Subcutaneous abdominal adipose tissue (tissue), 5 donors: ENCODE results near the gene KLHL2.
"Not testable (repeated sequence)": the region's sequence is repeated elsewhere in the genome, so short reads cannot be mapped to it uniquely, and the experiment has no call there.

Experiments
- H3K27ac ChIP-seq: one replicate; pipeline ENCODE4 v1.7.0; 2013; ENCODE audit warnings: low read depth, mild to moderate bottlenecking, inconsistent platforms, low read length, moderate library complexity
- H3K27me3 ChIP-seq, 5 donors: one replicate each; pipeline ENCODE4 v1.7.0; 2013; ENCODE audit warnings: low read length in 5 of 5, inconsistent platforms in 1 of 5; ENCODE audit not compliant: control insufficient read depth in 5 of 5, insufficient read depth in 4 of 5
- H3K36me3 ChIP-seq, 5 donors: one replicate each; pipeline ENCODE4 v1.7.0; 2013; ENCODE audit warnings: low read length in 5 of 5; ENCODE audit not compliant: control insufficient read depth in 5 of 5, insufficient read depth in 5 of 5
- H3K4me1 ChIP-seq, 5 donors: one replicate each; pipeline ENCODE4 v1.7.0; 2013; ENCODE audit warnings: low read length in 5 of 5, mild to moderate bottlenecking in 3 of 5, moderate library complexity in 1 of 5; ENCODE audit not compliant: control insufficient read depth in 5 of 5, insufficient read depth in 5 of 5
- H3K4me3 ChIP-seq, 5 donors: one replicate each; pipeline ENCODE4 v1.7.0; 2013; ENCODE audit warnings: low read length in 5 of 5, low read depth in 1 of 5
- H3K9ac ChIP-seq, 5 donors: one replicate each; pipeline ENCODE4 v1.7.0; 2013; ENCODE audit warnings: low read length in 5 of 5, mild to moderate bottlenecking in 4 of 5, moderate library complexity in 3 of 5
- H3K9me3 ChIP-seq, 5 donors: one replicate each; pipeline ENCODE4 v1.7.0; 2013; ENCODE audit warnings: low read length in 5 of 5; ENCODE audit not compliant: control insufficient read depth in 5 of 5
- donor health status: healthy.
- donor health status: healthy.
- donor health status: healthy.
- donor health status: healthy.
- donor health status: healthy.

KLHL2 gene

DNA sequence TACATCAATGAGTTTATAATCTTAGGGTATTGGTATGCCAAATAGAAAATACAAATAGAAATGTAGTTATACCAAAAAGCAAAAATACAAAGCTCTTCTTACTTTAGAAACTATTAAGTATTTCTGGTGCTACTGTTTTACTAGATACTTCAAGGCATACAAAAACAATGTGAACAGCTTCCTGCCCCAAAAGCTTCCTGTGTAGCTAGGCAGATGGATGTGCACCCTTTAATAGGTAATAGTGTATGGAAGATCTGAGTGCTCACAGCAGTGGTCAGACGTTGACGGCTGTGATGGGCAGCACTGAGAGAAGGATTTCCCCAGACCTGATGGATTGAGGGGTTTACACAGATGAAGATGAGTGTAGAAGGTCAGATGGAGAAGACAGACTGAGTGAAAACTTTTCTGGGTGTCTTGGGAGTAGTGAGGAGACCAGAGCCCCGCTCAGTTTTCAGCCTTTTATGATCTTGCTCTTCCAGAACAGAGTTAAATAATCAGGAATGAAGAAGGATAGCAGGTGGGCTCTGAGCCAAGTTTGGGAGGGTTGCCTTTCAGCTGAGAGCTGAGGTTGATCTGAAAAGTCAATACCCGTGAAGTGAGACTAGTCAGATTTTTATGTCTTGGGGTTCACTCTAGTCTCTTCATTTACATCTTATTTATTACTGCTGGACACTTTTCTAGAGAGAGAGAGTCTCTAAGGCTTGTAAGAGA lies 22.3 kb downstream of the KLHL2 start:
- not testable (repeated sequence) for H3K9ac ChIP-seq, H3K4me3 ChIP-seq, H3K27me3 ChIP-seq, H3K36me3 ChIP-seq, H3K27ac ChIP-seq, H3K4me1 ChIP-seq, H3K9me3 ChIP-seq

DNA sequence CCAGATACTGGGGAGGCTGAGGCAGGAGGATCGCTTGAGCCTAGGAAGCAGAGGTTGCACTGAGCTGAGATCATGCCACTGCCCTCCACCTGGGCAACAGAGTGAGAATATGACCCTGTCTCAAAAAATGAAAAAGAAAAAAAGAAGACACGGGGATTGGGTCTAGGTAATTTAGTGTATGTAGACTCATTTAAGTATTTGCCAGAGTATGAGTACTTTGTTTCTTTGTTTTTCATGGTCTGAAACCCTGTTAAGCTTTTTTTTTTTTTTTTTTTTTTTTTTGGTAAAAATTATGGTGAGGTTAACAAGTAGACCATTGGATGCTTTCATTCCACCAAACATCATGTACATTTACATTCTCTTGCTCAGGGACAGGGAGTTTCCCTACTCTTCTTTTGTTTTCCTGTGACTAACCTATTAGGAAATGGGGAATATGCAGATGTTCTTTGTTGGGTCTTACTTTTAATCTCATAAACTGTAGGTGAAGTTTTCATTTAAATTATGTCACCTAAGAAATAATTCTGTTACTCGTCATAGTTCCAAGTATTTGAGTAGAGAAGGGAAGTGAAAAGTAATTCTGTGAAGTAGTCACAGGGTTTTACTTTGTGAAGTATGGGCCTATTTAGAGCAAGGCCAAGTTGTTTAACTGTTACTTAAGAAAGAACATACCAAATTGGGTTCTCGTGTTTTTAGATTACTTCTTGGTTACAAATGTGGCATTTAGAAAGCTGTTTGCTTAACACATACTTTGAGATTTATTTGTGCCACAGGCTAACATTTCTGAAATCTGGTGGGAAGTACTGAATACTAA lies 25.5 kb downstream of the KLHL2 start:
- H3K27ac ChIP-seq, H3K4me3 ChIP-seq, H3K9ac ChIP-seq, H3K36me3 ChIP-seq, H3K9me3 ChIP-seq, H3K27me3 ChIP-seq, H3K4me1 ChIP-seq: not testable (repeated sequence)

DNA sequence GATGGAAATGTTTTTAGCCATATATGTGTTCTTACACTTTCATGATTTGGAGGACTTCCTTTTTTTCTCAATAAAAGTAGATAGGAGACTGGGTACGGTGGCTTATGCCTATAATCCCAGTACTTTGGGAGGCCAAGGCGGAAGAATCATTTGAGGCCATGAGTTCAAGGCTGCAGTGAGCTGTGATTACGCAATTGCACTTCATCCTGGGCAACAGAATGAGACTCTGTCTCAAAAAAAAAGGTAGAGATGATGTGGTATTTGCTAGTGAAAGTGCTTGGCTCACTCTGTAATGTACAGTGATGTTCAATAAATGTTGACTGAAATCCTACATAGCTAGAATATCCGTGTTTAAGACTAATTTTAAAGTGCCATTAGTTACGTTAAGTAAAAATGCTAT lies 27.4 kb downstream of the KLHL2 start:
- H3K27ac ChIP-seq = no peak overlapping the region
- H3K4me3 ChIP-seq = no peak overlapping the region
- H3K4me1 ChIP-seq = peaks cover 0 to 2% (median 0%) of the 10 kb centered on the region in 5 donors
- H3K9ac ChIP-seq = no peak overlapping the region
- peaks cover 0 to 7% (median 0%) of the 10 kb centered on the region in 5 donors for H3K36me3 ChIP-seq
- no peaks in the 10 kb centered on the region for H3K27me3 ChIP-seq
- H3K9me3 ChIP-seq = no peaks in the 10 kb centered on the region

DNA sequence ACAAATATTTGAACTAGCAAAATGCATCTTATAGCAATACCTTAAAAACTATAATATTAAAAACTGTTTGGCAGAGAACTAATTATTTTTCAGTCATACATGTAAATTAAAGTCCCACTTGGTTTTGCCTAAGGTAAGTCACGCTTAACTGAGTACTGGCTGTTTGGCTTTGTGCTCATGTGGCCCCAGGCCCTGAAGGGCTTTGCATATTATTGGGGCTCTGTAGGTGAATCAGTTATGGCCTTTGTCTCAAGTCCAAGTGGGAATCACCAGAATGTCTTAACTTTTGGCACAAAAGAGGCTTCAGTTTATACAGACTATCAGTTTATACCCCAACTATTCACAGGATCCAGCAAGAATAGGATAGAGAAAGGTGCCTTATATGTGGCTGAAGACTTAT lies 29.5 kb downstream of the KLHL2 start:
- H3K9ac ChIP-seq, H3K4me1 ChIP-seq, H3K9me3 ChIP-seq, H3K36me3 ChIP-seq, H3K4me3 ChIP-seq, H3K27ac ChIP-seq, H3K27me3 ChIP-seq: not testable (repeated sequence)

DNA sequence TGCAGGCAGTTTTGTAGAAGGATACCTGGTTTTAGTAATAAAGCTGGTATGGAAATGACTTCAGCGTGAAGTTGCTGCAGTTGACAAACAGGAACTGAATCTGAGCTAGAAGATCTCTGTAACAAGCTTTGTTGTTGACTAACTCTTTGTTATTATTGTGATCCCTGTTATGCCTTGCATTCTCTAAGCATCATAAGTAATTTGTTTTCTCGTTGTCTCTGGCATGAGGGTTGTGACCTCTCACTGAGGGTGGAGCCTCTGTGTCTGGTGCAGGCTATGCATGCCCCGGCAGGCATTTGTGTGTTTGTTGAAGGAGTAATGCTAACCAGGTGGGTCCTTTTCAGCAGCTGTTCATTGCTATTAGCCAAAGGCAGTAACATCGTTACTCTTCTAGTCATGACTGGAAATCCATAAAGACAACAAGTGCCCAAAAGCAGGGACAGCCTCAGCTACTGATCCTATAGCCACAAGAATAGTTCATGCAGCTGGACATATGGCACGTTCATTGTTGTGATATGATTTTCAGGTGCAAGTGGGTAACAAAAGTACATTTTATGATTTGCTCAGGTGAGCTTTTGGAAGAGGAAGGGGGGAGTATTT lies 30.8 kb downstream of the KLHL2 start:
- H3K27ac ChIP-seq, H3K9ac ChIP-seq: not testable (repeated sequence)

DNA sequence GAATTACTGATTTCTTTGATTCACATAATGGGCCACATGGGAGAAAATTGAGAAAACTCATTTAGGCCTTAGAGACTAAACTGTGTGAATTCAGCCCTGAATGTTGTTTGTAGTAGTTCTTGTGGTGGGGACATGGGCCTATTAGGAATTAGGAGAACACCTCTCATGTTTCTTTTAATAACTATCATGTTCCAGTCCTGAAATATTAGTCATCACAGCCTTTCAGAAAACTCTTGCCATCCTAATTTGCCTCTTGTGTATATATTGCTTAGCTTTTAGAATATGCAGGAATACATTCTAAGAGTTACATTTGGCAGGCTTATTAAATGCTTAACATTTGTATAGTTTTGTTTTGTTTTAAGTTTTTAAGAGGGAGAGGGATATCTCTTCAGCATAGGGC lies 33.4 kb downstream of the KLHL2 start:
- H3K9me3 ChIP-seq, H3K27me3 ChIP-seq: not testable (repeated sequence)

More for the DNA sequence above, 30.8 kb downstream of the KLHL2 start:
- not testable (repeated sequence) for H3K9me3 ChIP-seq, H3K36me3 ChIP-seq, H3K4me1 ChIP-seq, H3K4me3 ChIP-seq, H3K27me3 ChIP-seq

DNA sequence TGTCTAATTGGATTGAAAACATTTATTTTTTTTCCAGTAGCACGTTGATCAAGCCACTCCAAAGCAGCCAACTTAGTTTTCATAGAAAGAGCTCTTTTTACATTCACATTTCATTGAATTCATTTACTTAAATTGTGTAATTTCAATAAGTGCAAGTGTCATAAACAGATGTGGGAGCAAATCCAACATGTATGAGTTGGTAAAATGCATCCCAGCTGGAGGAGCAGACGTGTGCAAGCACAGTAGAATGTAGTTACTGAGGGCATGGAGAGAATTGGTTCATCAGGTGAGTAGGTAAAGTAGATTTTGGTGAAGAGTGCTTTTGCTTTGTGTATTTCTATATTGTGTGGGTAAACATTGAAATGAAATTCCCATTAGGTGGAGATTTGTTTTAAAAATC lies 36.8 kb downstream of the KLHL2 start:
- not testable (repeated sequence) for H3K27me3 ChIP-seq, H3K9me3 ChIP-seq, H3K27ac ChIP-seq, H3K4me3 ChIP-seq, H3K4me1 ChIP-seq, H3K9ac ChIP-seq, H3K36me3 ChIP-seq

More for the DNA sequence above, 33.4 kb downstream of the KLHL2 start:
- H3K4me3 ChIP-seq, H3K9ac ChIP-seq, H3K36me3 ChIP-seq, H3K4me1 ChIP-seq, H3K27ac ChIP-seq: not testable (repeated sequence)

DNA sequence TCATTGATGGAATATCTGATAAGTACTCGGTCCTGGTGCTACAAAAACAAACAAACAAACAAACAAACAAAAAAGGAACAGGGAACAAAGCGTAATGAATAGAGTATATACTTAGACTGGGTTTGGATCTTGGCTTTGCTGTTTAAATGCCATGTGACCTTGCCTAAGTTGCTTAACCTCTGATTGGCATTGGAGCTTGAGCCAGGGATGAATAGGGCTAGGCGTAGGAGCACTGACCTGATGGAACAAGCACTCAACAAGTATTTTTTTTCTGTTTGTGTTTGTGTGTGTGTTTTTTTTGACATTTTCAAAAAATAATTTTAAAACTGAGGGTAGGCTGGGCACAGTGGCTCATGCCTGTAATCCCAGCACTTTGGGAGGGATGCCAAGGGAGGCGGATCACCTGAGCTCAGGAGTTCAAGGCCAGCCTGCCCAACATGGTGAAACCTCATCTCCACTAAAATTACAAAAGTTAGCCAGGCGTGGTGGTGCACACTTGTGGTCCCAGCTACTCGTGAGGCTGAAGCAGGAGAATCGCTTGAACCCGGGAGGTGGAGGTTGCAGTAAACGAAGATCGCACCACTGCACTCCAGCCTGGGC lies 37.3 kb downstream of the KLHL2 start:
- not testable (repeated sequence) for H3K27ac ChIP-seq, H3K9ac ChIP-seq, H3K9me3 ChIP-seq, H3K4me3 ChIP-seq, H3K4me1 ChIP-seq, H3K36me3 ChIP-seq, H3K27me3 ChIP-seq

DNA sequence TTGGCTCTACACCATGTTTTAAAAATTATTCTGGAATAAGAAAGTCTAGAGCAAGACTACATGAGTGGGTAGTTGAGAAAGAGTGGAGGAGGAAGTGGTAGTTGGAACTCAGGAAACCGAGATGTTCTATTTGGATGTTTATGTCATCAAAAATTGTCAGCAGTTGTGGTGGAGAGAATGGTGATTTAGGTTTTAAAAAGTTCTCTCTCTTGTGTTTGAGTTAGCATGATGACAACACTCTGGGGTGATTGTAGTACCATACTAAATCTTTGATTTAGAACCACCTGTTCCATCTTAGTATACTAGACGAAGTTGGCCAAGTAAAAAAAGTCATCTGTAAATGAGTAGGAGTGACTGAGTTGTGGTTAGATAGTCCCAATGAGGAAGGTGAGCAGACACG lies 40.7 kb downstream of the KLHL2 start:
- Histone ChIP-seq H3K4me1 (peaks cover 0 to 2% (median 0%) of the 10 kb centered on the region in 5 donors), H3K4me3 (no peak overlapping the region), H3K27ac (no peak overlapping the region), H3K36me3 (no peaks in the 10 kb centered on the region), H3K9me3 (no peaks in the 10 kb centered on the region), H3K9ac (no peak overlapping the region), H3K27me3 (no peaks in the 10 kb centered on the region)

DNA sequence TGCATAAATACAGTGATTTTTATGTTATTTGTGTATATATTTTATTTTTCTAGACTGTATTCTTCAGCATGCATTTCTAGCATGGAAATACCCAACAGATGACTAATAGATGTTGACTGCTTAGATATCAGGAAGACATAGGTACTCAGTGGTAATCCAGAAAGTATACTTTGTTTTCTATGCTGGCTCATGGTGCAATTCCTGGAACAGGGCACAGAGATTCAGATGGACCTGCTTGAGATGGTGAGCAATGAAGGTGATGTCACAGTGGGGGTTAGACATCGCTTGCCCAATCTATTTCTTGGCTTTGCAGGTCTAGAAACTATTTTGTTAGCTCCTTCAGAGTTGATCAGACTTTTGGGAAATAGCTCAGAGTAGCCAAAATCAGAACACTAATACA lies 41.5 kb downstream of the KLHL2 start:
- not testable (repeated sequence) for H3K27me3 ChIP-seq, H3K27ac ChIP-seq

More for the DNA sequence above, 41.5 kb downstream of the KLHL2 start:
- not testable (repeated sequence) for H3K36me3 ChIP-seq, H3K9ac ChIP-seq, H3K4me1 ChIP-seq, H3K4me3 ChIP-seq, H3K9me3 ChIP-seq
